ENCODE data around the gene SYCE1L.

SYCE1L gene

DNA sequence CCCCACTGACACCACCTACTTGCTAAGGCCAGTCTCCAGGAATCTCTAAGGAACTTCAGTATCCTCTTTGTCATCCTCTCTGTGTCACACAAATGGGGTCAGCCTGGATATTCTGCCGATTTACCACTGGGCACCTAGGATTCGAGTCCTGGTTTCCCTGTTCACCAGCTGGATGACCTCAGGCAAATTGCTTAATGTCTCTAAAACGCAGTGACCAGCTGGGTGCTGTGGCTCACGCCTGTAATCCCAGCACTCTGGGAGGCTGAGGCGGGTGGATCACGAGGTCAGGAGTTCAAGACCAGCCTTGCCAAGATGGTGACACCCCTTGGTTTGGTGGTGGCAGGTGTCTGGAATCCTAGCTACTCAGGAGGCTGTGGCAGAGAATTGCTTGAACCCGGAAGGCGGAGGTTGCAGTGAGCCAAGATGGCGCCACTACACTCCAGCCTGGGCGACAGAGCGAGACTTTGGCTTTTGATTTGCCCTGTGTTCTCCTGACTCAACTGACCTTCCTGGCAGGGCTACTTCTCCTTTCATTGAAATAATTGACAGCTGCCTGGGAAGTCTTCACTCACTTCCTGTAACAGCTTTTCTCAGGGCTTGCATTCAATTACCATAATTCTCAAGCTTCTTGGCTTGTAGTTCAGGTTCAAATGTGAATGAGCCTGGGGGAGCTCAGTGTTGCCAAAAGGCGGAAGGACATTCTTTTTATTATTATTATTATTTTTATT is 15.4 kb downstream of the SYCE1L start:
- no peak overlapping the region for H3K4me3 ChIP-seq (ENCODE audit: low read depth, low read length)

DNA sequence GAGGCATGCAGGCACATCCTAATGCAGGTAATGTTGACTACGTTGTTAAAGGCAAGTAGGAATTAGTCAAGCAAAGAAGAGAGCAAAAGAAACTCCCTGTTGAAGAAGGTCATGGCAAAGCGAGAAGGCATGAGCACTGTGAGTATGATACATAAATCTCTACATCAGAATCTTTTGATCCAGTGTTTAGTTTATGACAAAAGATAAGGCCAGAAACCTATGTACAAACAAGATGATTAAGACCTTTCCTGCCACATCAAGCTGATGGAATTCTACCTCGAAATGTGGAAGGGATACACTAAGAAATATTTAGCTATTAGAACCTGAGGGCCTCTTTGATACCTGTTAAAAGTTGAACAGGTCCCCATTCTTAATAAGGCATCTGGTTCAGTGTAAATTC is 20.2 kb downstream of the SYCE1L start:
- H3K4me3 ChIP-seq (ENCODE audit: low read depth, low read length) = no peak overlapping the region
- TF ChIP-seq, protein P1, sequence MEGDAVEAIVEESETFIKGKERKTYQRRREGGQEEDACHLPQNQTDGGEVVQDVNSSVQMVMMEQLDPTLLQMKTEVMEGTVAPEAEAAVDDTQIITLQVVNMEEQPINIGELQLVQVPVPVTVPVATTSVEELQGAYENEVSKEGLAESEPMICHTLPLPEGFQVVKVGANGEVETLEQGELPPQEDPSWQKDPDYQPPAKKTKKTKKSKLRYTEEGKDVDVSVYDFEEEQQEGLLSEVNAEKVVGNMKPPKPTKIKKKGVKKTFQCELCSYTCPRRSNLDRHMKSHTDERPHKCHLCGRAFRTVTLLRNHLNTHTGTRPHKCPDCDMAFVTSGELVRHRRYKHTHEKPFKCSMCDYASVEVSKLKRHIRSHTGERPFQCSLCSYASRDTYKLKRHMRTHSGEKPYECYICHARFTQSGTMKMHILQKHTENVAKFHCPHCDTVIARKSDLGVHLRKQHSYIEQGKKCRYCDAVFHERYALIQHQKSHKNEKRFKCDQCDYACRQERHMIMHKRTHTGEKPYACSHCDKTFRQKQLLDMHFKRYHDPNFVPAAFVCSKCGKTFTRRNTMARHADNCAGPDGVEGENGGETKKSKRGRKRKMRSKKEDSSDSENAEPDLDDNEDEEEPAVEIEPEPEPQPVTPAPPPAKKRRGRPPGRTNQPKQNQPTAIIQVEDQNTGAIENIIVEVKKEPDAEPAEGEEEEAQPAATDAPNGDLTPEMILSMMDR (IDR thresholded peaks at IDR 0.05; ENCODE audit: low read depth, low read length) = no peak

More for the DNA sequence above, 15.4 kb downstream of the SYCE1L start:
- TF ChIP-seq, protein P1 (IDR thresholded peaks at IDR 0.05; ENCODE audit: low read depth, low read length) = no peak

DNA sequence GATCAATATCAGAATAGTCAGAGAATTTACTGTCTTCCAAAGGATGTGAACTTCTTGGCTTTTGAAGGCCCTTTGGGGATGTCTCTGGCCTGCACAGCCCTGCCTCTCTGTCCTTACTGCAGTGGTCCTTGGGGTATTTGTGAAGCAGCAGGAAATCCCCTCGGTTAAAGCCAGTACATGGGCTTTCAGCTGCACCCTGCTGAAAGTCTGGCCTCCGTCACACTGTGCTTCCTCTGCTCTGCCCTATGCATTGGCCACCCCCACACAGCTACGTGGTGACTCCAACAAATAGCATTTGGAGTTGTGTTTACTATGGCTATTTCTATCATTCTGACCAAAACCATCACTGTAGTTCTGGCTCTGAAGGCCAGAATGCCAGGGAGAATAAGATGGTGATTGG is 21.2 kb downstream of the SYCE1L start:
- TF ChIP-seq, protein P1 (IDR thresholded peaks at IDR 0.05; ENCODE audit: low read depth, low read length) = no peak
- no peak overlapping the region for H3K4me3 ChIP-seq (ENCODE audit: low read depth, low read length)

DNA sequence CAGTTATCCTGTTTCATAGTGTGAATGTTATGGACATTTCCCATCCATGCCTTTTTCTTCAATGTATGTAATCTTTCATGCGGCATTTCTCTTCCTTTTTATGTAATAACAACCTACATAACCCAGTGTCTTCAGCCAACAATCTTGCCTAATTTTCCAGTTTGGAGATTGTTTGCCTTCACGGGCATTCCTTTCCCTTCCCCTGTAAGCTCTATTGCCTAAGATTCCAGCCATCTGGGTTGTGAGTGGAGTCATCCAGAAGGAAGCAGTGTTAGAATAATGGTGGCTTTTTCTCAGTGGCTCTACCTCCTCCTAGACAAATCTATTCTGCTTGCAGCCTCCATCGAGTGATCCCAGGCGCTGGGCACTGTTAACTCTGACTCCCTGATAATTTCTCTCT is 22.3 kb downstream of the SYCE1L start:
- H3K4me3 ChIP-seq (ENCODE audit: low read depth, low read length) = no peak overlapping the region
- TF ChIP-seq, protein P1 (IDR thresholded peaks at IDR 0.05; ENCODE audit: low read depth, low read length) = no peak

DNA sequence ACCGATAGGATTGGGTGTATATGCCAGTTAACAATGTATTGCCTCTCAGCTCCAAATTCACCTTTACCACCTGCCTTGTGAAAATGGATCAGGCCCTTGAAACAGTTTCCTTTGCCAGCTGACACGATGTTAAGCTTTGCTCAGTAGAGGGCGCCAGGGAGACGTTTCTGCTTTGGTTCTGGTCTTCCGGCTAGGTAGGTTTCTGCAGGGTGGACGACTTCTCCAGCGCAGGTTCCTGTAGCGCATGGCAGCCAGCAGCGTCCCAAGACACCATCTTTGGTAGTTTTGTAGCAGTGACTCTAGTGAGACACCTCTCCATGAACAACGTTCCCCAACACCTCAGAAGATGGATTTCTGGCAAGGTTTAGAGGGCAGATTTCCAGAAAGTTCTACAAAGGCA is 24.0 kb downstream of the SYCE1L start:
- TF ChIP-seq, protein P1 (IDR thresholded peaks at IDR 0.05; ENCODE audit: low read depth, low read length) = no peak; the same call in 1 of the 2 replicates
- no peak overlapping the region for H3K4me3 ChIP-seq (ENCODE audit: low read depth, low read length)

DNA sequence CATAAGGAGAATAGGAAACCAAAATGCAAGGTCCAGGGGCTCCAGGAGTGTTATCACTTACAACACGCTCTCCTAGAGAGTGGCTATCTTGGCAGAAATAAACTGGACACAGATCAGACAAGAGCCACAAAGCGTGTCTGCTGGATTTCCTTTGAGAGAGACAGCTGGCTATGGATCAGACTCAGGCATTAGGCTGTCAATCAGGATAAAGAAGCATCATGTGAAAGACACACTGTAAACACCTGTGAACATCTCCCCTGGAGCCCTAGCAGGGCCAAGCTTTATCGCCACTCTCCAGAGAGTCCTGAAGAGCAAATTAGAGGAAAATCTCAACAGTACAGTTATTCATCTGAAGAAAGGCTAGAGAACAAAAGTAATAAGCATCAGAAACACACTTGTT is 26.0 kb downstream of the SYCE1L start:
- H3K4me3 ChIP-seq (ENCODE audit: low read depth, low read length) = no peak overlapping the region
- TF ChIP-seq, protein P1 (IDR thresholded peaks at IDR 0.05; ENCODE audit: low read depth, low read length) = no peak

DNA sequence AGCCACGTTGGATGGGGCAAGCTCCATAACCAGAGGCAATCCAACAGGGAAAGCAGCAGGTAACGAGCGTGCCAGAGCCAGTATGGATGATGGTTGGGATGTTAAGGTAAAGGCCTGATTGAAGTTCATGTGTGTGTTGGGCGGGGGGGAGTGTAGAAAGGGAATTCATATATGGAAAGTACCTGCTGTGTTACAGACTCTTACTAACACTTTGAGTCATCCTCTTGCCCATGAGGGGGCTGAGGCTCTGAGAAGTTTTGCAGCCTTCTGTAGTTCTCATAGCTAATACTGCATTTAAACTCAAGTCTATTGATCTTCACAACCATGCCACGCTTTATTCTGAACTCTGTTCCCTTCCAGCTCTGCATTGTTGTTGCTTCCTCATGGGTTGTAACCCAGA is 28.5 kb downstream of the SYCE1L start:
- TF ChIP-seq, protein P1 (IDR thresholded peaks at IDR 0.05; ENCODE audit: low read depth, low read length) = no peak
- no peak overlapping the region for H3K4me3 ChIP-seq (ENCODE audit: low read depth, low read length)
